Coronary artery (tissue), 2 donors: ENCODE data around the gene RASD2.

Source experiments
- DNase-seq: peaks from one replicate; pipeline ENCODE4 v3.0.0-alpha.2; 2017; ENCODE audit warnings: low spot score
- H3K27ac ChIP-seq, 2 donors: fragments of 200-600 bp; sonication (generic); one replicate each; pipeline ENCODE4 v1.5.1; 2016 to 2019
- H3K4me3 ChIP-seq: fragments of 200-600 bp; sonication (generic); 2 replicates; pipeline ENCODE4 v1.5.1; 2016; ENCODE audit warnings: mild to moderate bottlenecking, moderate library complexity
- TF ChIP-seq, protein P1 (sequence below): fragments of 200-600 bp; sonication (generic); IDR thresholded peaks from one replicate; pipeline ENCODE4 v1.5.1; 2019; ENCODE audit warnings: antibody characterized with exemption

Gene RASD2

DNA sequence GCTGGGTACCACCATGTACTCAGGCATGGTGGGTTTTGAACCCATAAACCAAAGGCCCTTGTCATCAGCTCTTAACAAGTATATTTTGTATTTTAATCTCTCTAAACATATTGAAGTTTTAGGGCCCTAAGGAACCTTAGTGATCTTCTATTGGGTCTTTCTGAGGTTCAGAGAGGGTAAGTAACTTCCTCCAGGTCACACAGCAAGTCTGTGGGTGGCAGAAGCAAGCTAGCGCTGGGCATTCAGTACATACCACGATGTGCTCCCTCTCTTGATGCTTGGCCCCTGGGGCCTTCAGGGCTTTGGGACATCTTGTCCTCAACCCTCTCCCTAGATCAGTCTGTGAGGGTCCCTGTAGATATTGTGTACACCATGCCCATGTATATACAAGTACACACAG lies 12.7 kb downstream of the RASD2 start:
- Histone ChIP-seq H3K4me3 (no peak overlapping the region), H3K27ac (no peak overlapping the region)
- TF ChIP-seq, protein P1, sequence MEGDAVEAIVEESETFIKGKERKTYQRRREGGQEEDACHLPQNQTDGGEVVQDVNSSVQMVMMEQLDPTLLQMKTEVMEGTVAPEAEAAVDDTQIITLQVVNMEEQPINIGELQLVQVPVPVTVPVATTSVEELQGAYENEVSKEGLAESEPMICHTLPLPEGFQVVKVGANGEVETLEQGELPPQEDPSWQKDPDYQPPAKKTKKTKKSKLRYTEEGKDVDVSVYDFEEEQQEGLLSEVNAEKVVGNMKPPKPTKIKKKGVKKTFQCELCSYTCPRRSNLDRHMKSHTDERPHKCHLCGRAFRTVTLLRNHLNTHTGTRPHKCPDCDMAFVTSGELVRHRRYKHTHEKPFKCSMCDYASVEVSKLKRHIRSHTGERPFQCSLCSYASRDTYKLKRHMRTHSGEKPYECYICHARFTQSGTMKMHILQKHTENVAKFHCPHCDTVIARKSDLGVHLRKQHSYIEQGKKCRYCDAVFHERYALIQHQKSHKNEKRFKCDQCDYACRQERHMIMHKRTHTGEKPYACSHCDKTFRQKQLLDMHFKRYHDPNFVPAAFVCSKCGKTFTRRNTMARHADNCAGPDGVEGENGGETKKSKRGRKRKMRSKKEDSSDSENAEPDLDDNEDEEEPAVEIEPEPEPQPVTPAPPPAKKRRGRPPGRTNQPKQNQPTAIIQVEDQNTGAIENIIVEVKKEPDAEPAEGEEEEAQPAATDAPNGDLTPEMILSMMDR = no peak
- DNase-seq = no peak

DNA sequence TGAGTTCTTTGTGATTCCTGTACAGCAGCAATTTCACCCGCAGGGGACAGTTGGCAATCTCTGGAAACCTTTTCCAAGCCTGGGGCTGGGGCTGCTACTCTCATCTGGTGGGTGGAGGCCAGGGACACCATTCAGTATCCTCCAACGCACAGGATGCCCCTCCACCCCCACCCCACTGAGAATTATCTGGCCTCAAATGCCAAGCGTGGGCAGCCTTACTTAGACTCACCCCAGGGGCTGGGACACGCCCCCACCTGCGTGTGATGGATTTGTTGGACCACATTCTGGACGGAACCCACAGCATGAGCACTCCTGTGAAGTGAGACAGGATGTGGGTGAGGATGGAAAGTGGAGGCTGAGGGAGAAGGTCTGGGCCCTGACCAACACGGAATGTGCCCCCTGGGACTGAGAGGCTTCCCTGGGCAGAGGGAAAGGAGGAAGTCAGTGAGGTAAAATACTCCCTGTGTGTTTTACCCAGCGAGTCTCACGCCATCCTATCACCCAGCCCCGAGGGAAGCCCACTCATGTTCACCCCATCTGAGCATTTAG lies 13.7 kb downstream of the RASD2 start:
- Histone ChIP-seq H3K27ac (no peak overlapping the region), H3K4me3 (no peak overlapping the region)
- TF ChIP-seq, protein P1 = no peak
- DNase-seq = no peak

DNA sequence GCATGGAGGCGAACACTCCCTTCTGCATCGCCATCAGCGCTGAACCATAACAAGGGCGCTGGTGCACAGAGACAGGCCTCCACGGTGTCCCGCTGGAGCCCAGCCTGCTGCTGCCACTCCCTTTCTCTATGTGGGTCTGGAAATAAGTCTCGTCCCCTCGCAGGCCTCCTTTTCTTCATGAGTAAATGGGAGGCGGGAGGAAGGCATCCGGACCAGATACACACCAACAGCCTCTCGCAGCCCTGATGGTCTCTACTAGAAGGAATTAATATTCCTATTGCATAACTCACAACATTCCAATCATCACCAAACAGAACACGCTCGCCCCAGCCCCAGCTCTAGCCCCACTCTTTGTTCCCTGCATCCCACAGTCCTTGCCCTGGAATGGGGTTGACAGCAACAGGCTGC lies 14.9 kb downstream of the RASD2 start:
- TF ChIP-seq, protein P1 = no peak
- no peak overlapping the region for H3K4me3 ChIP-seq
- H3K27ac ChIP-seq = no peak overlapping the region
- DNase-seq = no peak

DNA sequence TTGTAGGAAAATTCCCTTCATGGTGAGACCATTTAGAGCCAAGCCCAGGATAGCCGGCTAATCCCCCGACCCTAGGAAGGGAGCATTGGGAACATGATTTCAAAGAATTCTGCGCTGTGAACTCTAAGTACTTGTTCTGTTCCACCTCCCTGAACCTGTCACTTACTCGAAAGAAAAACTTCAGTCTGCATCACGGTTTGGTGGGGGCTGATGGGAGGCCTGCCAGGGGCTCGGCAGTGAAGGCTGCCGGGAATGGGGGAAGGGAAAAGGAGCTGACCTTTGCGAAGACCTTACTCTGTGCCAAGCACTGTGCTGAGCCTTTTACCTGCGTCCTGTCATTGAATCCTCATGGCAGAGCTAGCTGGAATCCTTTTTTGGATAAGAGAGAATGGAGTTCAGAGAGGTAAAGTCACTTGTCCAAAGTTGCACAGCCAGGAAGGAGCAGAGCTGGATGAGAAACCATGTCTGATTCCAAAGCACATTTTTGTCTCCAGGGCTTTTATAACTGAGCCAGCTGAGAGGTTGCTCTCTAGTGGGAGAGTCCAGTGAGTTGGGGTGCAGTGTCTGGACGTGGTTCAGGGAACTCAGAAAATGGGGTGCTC lies 15.4 kb downstream of the RASD2 start:
- TF ChIP-seq, protein P1 = no peak
- DNase-seq = no peak
- Histone ChIP-seq H3K27ac (no peak overlapping the region), H3K4me3 (no peak overlapping the region)

DNA sequence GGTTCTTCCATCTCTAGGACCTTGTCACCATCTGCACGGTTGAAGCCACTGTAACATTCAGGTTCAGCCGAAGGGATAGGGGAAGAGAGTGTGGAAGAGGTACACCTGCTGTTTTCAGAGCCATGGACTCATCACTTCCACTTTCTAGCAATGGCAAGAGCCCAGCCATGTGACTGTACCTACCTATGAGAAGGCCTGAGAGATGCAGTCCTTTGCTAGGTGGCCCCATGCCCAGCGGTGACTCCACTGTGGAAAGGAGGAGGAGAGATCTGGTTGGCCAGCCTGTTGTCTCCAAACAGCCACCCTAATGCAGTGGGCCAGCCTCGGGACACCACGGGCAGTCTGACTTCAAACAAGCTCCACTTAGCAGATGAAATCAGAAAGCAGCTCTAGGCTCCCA lies 16.0 kb downstream of the RASD2 start:
- H3K4me3 ChIP-seq = no peak overlapping the region
- TF ChIP-seq, protein P1 = no peak
- no peak overlapping the region for H3K27ac ChIP-seq
- DNase-seq = no peak

DNA sequence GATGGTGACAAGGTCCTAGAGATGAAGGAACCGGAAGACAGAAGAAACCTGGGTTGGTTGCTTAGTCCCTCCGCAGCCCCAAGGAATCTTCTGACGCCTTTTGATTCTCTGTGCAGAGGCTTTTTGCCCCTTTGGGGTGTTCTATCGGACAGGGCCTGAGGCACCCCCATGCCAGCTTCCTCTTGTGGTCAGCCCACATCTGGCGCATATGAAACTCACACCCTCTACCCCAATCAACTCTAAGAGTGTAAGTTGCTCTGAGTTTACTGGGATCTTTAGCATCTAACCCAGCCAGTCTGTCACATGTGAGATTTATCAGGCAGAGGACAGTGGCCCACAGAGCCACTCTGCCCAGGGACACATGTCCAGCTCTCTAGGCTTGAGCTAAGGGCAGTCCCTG lies 17.4 kb downstream of the RASD2 start:
- TF ChIP-seq, protein P1 = no peak
- no peak for DNase-seq
- Histone ChIP-seq H3K4me3 (no peak overlapping the region), H3K27ac (no peak overlapping the region)

DNA sequence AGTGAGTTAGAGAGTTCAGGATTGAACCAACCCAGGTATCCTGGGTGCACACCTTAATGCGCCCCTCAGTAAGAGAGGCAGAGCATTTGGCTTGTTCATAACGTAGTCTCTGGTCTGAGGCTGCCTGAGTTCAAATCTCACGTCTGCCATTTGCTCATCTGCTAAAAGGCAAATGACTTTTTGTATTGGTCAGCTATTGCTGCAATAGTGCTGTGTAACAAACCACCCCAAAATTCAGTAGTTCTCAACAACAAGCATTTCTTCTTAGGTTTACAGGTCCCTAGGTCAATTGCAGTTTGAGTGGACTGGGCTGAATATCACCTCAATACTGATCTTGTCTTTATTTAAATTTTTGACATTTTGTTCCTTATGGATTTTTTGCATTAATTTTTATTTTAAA lies 18.1 kb downstream of the RASD2 start:
- H3K4me3 ChIP-seq = no peak overlapping the region
- no peak overlapping the region for H3K27ac ChIP-seq
- TF ChIP-seq, protein P1 = no peak
- no peak for DNase-seq
